MCF 10A (cell line): ENCODE measurements around the gene RER1. TPM values are rescaled to one million over a fixed set of nuclear protein-coding genes. Genes with fewer than 3 reads are reported as not detected.

Experiments
- BruUV-seq: library from RNA; stranded (reverse); fragments of 400-500 nt; replicated peaks from 2 replicates; lab custom pipeline; 2021; lab: Mats Ljungman, UMichigan
- CTCF ChIA-PET: fragments of 300-600 bp; sonication (Branson Sonifier 250); formaldehyde crosslinking; extraction: SDS; loops from one replicate; lab custom pipeline; 2021; ENCODE audit warnings: antibody characterized with exemption, inconsistent platforms; lab: Yijun Ruan, JAX
- POLR2A ChIA-PET: fragments of 300-600, 350-650 bp; sonication (Branson Sonifier 250); formaldehyde crosslinking; extraction: SDS; loops from one replicate; lab custom pipeline; 2020; ENCODE audit warnings: antibody characterized with exemption, inconsistent platforms; lab: Yijun Ruan, JAX
- DNase-seq: peaks from one replicate; pipeline ENCODE4 v3.0.0-alpha.2; 2018; ENCODE audit not compliant: unreplicated experiment
- H3K27ac Mint-ChIP-seq: one replicate; pipeline ENCODE4 v1.8.0; 2022; ENCODE audit warnings: mild to moderate bottlenecking, low read depth, mixed read lengths; ENCODE audit not compliant: unreplicated experiment
- H3K27me3 Mint-ChIP-seq: one replicate; pipeline ENCODE4 v1.8.0; 2022; ENCODE audit warnings: mixed read lengths; ENCODE audit not compliant: insufficient read depth, unreplicated experiment
- H3K36me3 Mint-ChIP-seq: one replicate; pipeline ENCODE4 v1.8.0; 2022; ENCODE audit warnings: mild to moderate bottlenecking, moderate library complexity, mixed read lengths; ENCODE audit not compliant: insufficient read depth, unreplicated experiment
- H3K4me1 Mint-ChIP-seq: one replicate; pipeline ENCODE4 v1.8.0; 2022; ENCODE audit warnings: mixed read lengths; ENCODE audit not compliant: insufficient read depth, unreplicated experiment
- H3K4me3 Mint-ChIP-seq: one replicate; pipeline ENCODE4 v1.8.0; 2022; ENCODE audit warnings: mild to moderate bottlenecking, moderate library complexity, mixed read lengths; ENCODE audit not compliant: unreplicated experiment
- H3K9me3 Mint-ChIP-seq: one replicate; pipeline ENCODE4 v1.8.0; 2022; ENCODE audit warnings: mixed read lengths; ENCODE audit not compliant: unreplicated experiment
- CTCF ChIP-seq: fragments of 200-600 bp; IDR thresholded peaks from one replicate; pipeline ENCODE4 v1.8.0; 2022; ENCODE audit warnings: antibody characterized with exemption, mild to moderate bottlenecking; ENCODE audit not compliant: unreplicated experiment
- intact Hi-C: fragments of 100-400 bp; cut with micrococcal nuclease; formaldehyde crosslinking; loops from 2 replicates; pipeline ENCODE4 v1.14.1; 2022
- total RNA-seq: library from RNA; stranded (reverse); gene quantifications from 2 replicates; pipeline ENCODE4 v1.2.3, GENCODE V29; 2022

RER1 gene
- total RNA-seq, 1 experiment from 2014 or later = 172 TPM

- no peaks in the 10 kb centered on the region for H3K27me3 Mint-ChIP-seq
- intact Hi-C loops = no loop called here
- H3K27ac Mint-ChIP-seq = no peak overlapping the region
- ChIA-PET POLR2A (interaction anchor here (0.6 to 1.5 kb wide), 2 partner anchors 15 to 1013 kb away, joined by 4 to 5 read pairs; no protein-coding TSS in a partner anchor), CTCF (no interaction called here)
- no peak overlapping the region for H3K4me3 Mint-ChIP-seq
- no peaks in the 10 kb centered on the region for H3K9me3 Mint-ChIP-seq
- no TSS peak for BruUV-seq
- H3K36me3 Mint-ChIP-seq = peaks cover 22% of the 10 kb centered on the region
- H3K4me1 Mint-ChIP-seq = peaks cover under 1% of the 10 kb centered on the region
- no peak for TF ChIP-seq CTCF
- DNase-seq = no peak
Measured at GRCh38 chr1:2408859-2409276, 17.2 kb downstream of the RER1 start.

- ChIA-PET CTCF (interaction anchor here (0.7 to 1.2 kb wide), 2 partner anchors 137 to 215 kb away, joined by 3 to 4 read pairs; partner anchors contain the start of gene FAAP20), POLR2A (interaction anchor here (0.7 to 1.1 kb wide), 3 partner anchors 15 to 125 kb away, joined by 3 to 4 read pairs (median 3); partner anchors contain the start of genes MORN1 and RER1)
- Mint-ChIP-seq H3K27me3 (no peaks in the 10 kb centered on the region), H3K36me3 (peaks cover 13% of the 10 kb centered on the region), H3K4me1 (peaks cover 8% of the 10 kb centered on the region), H3K27ac (no peak overlapping the region), H3K4me3 (no peak overlapping the region), H3K9me3 (no peaks in the 10 kb centered on the region)
- DNase-seq = no peak
- TF ChIP-seq CTCF = no peak
- intact Hi-C loops = no loop called here
- BruUV-seq = no TSS peak
Measured at GRCh38 chr1:2409745-2410144, 18.1 kb downstream of the RER1 start.

- BruUV-seq = no TSS peak
- peak; percentile 14 for DNase-seq
- POLR2A ChIA-PET = interaction anchor here (0.8 to 2.9 kb wide), 3 partner anchors 173 to 223 kb away, joined by 4 to 6 read pairs (median 5); no protein-coding TSS in a partner anchor
Measured at GRCh38 chr1:2411801-2412394, 20.3 kb downstream of the RER1 start.

More at GRCh38 chr1:2411801-2412394, 20.3 kb downstream of the RER1 start:
- Mint-ChIP-seq H3K27me3 (no peaks in the 10 kb centered on the region), H3K4me1 (peaks cover 8% of the 10 kb centered on the region), H3K9me3 (no peaks in the 10 kb centered on the region), H3K4me3 (peak overlapping the region; percentile 75), H3K27ac (peak overlapping the region; percentile 87), H3K36me3 (peaks cover 7% of the 10 kb centered on the region)
- CTCF ChIA-PET = interaction anchor here (0.7 to 1.0 kb wide), 2 partner anchors 200 to 217 kb away, joined by 3 read pairs; partner anchors contain the start of gene FAAP20
- TF ChIP-seq CTCF = no peak
- intact Hi-C loops = no loop called here
